ENCODE measurements around the gene C1QB.

Gene C1QB

DNA sequence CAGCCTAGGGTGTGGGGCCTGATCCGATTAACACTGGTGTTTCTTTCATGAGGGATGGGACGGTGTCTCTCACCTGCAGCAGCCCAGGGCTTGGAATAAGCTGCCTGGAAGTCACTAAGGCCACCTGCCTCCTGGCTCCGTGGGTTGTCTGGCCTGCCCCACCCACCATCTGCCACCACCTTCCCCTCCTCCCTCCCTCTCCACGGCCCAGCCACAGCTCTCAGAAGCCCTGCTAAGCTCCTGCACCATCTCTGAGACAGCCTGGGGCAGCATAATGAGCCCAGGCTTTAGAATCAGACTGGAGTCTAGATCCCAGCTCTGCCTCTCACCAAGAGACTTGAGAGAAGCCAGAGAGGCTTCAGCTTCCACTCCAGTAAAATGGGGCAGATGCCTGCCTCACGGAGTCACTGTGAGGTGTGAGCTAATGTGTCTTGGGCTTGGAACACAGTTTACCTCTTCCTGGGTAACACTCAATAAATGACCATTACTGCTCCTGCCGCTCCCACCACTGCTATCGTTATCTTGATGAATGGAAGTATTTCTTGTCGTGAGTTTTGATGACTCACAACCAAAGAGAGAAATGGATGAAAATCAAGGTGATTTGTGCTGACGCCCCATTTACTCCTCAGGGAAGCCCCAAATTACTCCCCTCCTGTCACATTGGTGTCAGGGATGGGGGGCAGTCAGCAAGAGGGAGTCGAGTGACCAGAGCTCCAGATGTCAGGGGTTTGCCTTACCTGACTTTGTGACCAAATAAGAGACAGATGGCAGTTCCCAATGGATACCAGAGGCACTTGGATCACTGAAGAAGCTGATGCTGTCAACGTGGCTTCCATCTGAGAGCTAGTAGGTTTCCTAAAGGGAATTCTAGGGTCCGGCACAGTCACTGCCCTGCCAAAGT is 40.1 kb upstream of the C1QB start:
- TF ChIP-seq, protein P1, sequence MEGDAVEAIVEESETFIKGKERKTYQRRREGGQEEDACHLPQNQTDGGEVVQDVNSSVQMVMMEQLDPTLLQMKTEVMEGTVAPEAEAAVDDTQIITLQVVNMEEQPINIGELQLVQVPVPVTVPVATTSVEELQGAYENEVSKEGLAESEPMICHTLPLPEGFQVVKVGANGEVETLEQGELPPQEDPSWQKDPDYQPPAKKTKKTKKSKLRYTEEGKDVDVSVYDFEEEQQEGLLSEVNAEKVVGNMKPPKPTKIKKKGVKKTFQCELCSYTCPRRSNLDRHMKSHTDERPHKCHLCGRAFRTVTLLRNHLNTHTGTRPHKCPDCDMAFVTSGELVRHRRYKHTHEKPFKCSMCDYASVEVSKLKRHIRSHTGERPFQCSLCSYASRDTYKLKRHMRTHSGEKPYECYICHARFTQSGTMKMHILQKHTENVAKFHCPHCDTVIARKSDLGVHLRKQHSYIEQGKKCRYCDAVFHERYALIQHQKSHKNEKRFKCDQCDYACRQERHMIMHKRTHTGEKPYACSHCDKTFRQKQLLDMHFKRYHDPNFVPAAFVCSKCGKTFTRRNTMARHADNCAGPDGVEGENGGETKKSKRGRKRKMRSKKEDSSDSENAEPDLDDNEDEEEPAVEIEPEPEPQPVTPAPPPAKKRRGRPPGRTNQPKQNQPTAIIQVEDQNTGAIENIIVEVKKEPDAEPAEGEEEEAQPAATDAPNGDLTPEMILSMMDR (IDR thresholded peaks at IDR 0.05; ENCODE audit: extremely low read depth, insufficient read depth, missing control alignments): no peak
- in situ Hi-C loops (cut with MboI; ENCODE audit: low pct_unique_long_range_greater_than_20kb, low sequenced_read_pairs, unreplicated experiment): no loop called here
- DNase-seq (ENCODE audit: low spot score): no peak

DNA sequence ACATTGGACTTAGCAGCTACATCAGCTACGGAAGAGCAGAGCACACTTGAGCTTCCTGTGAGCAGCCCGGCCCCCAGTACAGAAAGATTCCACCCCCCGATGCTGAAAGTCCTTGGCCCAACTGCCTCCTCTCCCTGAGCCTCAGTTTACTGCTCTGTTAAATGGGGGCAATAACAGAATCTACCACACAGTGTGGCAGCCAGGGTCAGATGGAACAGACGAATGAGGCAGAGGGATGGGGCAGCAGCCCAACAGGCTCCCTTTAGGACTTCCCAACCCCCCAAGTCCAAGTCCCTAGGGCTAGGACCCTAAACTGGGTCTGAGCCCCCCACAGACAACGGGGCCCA is 39.5 kb upstream of the C1QB start:
- in situ Hi-C loops (cut with MboI; ENCODE audit: low pct_unique_long_range_greater_than_20kb, low sequenced_read_pairs, unreplicated experiment): no loop called here
- TF ChIP-seq, protein P1 (IDR thresholded peaks at IDR 0.05; ENCODE audit: extremely low read depth, insufficient read depth, missing control alignments): no peak
- no peak for DNase-seq (ENCODE audit: low spot score)

DNA sequence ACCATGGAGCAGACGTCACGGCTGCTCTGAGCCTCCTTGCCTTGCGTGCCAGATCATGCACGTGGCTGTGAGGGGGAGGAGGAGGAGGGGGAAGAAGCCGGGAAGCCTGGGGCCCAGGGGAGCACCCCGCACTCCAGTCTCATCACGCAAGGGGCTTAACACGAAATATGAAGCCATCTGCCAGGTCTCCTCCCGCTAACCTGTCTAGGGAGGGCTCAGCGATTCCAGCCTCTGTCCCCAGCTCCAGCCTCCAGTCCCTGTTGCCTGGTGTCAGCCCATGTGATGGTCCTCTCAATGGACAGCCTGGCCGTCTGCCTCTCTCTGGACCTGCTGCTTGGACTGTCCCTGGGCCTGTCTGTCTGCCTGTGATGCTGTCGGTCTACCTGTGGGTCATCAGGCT is 39.1 kb upstream of the C1QB start:
- TF ChIP-seq, protein P1 (IDR thresholded peaks at IDR 0.05; ENCODE audit: extremely low read depth, insufficient read depth, missing control alignments): no peak
- DNase-seq (ENCODE audit: low spot score): no peak
- in situ Hi-C loops (cut with MboI; ENCODE audit: low pct_unique_long_range_greater_than_20kb, low sequenced_read_pairs, unreplicated experiment): no loop called here

DNA sequence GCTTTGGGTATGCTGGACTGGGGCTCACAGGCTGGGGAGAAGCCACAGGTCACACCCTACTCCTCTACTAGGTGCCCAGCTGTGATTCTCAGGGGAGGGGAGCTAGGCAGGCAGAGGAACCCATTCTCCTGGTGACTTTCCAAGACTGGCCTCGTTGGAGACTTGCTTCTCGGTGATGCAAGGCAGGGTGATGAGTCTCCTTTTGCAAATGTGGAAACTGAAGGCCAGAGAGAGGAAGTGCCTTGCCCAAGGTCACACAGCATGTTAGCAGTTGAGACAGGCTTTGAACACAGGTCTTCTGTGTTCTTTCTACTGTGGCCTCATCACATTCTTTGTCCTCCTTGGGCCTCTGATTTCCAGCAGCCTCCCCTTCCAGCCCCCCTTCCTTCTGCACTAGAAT is 37.1 kb upstream of the C1QB start:
- TF ChIP-seq, protein P1 (IDR thresholded peaks at IDR 0.05; ENCODE audit: extremely low read depth, insufficient read depth, missing control alignments): no peak
- no peak for DNase-seq (ENCODE audit: low spot score)
- in situ Hi-C loops (cut with MboI; ENCODE audit: low pct_unique_long_range_greater_than_20kb, low sequenced_read_pairs, unreplicated experiment): no loop called here

DNA sequence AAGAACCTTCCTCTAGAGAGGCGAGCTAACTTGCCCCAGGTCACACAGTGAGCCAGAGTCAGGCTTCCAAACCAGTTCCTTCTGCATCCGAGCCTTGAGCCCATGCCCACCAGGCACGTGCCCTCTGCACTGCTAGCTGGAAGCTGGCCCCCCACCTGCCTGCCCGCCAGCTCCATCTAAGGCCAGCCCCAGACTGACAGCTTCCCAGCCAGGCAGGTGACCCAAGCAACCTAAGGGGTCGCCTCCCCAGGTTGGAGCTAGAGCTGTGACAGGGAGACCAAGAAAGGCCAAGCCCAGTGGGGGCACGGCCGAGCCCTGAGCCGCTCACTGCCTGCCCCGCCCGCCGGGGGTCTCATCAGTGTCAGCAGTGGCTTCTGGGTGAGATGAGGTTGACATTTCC is 36.5 kb upstream of the C1QB start:
- TF ChIP-seq, protein P1 (IDR thresholded peaks at IDR 0.05; ENCODE audit: extremely low read depth, insufficient read depth, missing control alignments): no peak
- in situ Hi-C loops (cut with MboI; ENCODE audit: low pct_unique_long_range_greater_than_20kb, low sequenced_read_pairs, unreplicated experiment): no loop called here
- no peak for DNase-seq (ENCODE audit: low spot score)

DNA sequence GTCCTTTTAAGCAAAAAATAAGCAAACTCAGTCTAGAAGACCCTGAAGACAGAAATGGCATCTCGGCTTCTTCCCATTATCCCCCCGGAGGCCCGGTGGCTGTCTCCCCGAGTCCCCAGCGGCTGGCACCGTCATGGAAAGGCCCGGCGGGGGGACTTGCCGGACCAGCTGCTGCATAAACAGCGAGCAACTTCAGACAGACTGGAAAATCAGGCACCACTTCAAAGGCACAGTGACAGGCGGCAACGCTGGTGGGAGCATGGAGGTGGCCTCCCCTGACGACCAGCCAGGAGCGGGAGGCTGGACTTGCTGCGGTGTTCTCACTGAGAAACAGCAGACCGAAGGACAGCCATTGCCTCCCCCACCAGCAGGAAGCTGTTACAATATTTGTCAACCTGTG is 35.0 kb upstream of the C1QB start:
- DNase-seq (ENCODE audit: low spot score): no peak
- TF ChIP-seq, protein P1 (IDR thresholded peaks at IDR 0.05; ENCODE audit: extremely low read depth, insufficient read depth, missing control alignments): no peak
- in situ Hi-C loops (cut with MboI; ENCODE audit: low pct_unique_long_range_greater_than_20kb, low sequenced_read_pairs, unreplicated experiment): no loop called here

Data from GM13977 (cell line).